ENCODE measurements around the gene UGP2.
"Not testable (repeated sequence)": the region's sequence is repeated elsewhere in the genome, so short reads cannot be mapped to it uniquely, and the experiment has no call there.

Gene UGP2

GRCh38 chr2:63840081-63840784, 1.5 kb upstream of the UGP2 start:
- DNase-seq (ENCODE audit: low spot score): peak; percentile 44

- DNase-seq (ENCODE audit: low spot score): peak; percentile 98
These were observed 877 bp upstream of the UGP2 start for GRCh38 chr2:63840785-63841253.

GRCh38 chr2:63842149-63843061, 709 bp downstream of the UGP2 start:
- DNase-seq (ENCODE audit: low spot score): peak; percentile 51

GRCh38 chr2:63843093-63843492, 1.4 kb downstream of the UGP2 start:
- no peak for DNase-seq (ENCODE audit: low spot score)

GRCh38 chr2:63843791-63844190, 2.1 kb downstream of the UGP2 start:
- no peak for DNase-seq (ENCODE audit: low spot score)

- DNase-seq (ENCODE audit: low spot score): no peak
These were observed 2.9 kb downstream of the UGP2 start for GRCh38 chr2:63844616-63845015.

- DNase-seq (ENCODE audit: low spot score): no peak
These were observed 4.2 kb downstream of the UGP2 start for GRCh38 chr2:63845866-63846265.

GRCh38 chr2:63846487-63846886, 4.8 kb downstream of the UGP2 start:
- no peak for DNase-seq (ENCODE audit: low spot score)

GRCh38 chr2:63847571-63847970, 5.9 kb downstream of the UGP2 start:
- not testable (repeated sequence) for DNase-seq (ENCODE audit: low spot score)

- DNase-seq (ENCODE audit: low spot score): peak; percentile 39
These were observed 7.9 kb downstream of the UGP2 start for GRCh38 chr2:63849381-63850203.

- no peak for DNase-seq (ENCODE audit: low spot score)
These were observed 8.5 kb downstream of the UGP2 start for GRCh38 chr2:63850204-63850571.

- no peak for DNase-seq (ENCODE audit: low spot score)
These were observed 9.0 kb downstream of the UGP2 start for GRCh38 chr2:63850649-63851048.

GRCh38 chr2:63851691-63852311, 10.1 kb downstream of the UGP2 start:
- no peak for DNase-seq (ENCODE audit: low spot score)

- no peak for DNase-seq (ENCODE audit: low spot score)
These were observed 12.0 kb downstream of the UGP2 start for GRCh38 chr2:63853527-63854310.

GRCh38 chr2:63855418-63856302, 14.0 kb downstream of the UGP2 start:
- DNase-seq (ENCODE audit: low spot score): no peak

GRCh38 chr2:63856303-63856603, 14.6 kb downstream of the UGP2 start:
- no peak for DNase-seq (ENCODE audit: low spot score)

- no peak for DNase-seq (ENCODE audit: low spot score)
These were observed 16.6 kb downstream of the UGP2 start for GRCh38 chr2:63858291-63858690.

GRCh38 chr2:63861220-63861822, 19.6 kb downstream of the UGP2 start:
- peak; percentile 50 for DNase-seq (ENCODE audit: low spot score)

- no peak for DNase-seq (ENCODE audit: low spot score)
These were observed 21.1 kb downstream of the UGP2 start for GRCh38 chr2:63862806-63863205.

GRCh38 chr2:63863707-63864106, 22.0 kb downstream of the UGP2 start:
- DNase-seq (ENCODE audit: low spot score): no peak

Measured in GM03348 (cell line).